HG03432 (cell line): ENCODE data around the gene INPP5A.
"Not testable (repeated sequence)": the region's sequence is repeated elsewhere in the genome, so short reads cannot be mapped to it uniquely, and the experiment has no call there.

Source experiments
- ATAC-seq: cut with Tn5 transposase; IDR thresholded peaks from one replicate; pipeline ENCODE4 v1.9.1; 2021; ENCODE audit warnings: mild to moderate bottlenecking, moderate library complexity; ENCODE audit not compliant: unreplicated experiment

Gene INPP5A

GRCh38 chr10:132503581-132504421 lies 33.8 kb upstream of the INPP5A start:
- no peak for ATAC-seq

- ATAC-seq, result no peak
These were observed 32.9 kb upstream of the INPP5A start for GRCh38 chr10:132504501-132505272.

- ATAC-seq, result not testable (repeated sequence)
These were observed 32.0 kb upstream of the INPP5A start for GRCh38 chr10:132505546-132505945.

GRCh38 chr10:132506711-132507408 lies 30.7 kb upstream of the INPP5A start:
- no peak for ATAC-seq

- ATAC-seq, result no peak
These were observed 30.1 kb upstream of the INPP5A start for GRCh38 chr10:132507409-132507955.

- no peak for ATAC-seq
These were observed 29.6 kb upstream of the INPP5A start for GRCh38 chr10:132507956-132508490.

- ATAC-seq, result no peak
These were observed 28.8 kb upstream of the INPP5A start for GRCh38 chr10:132508581-132509443.

GRCh38 chr10:132509506-132510173 lies 27.9 kb upstream of the INPP5A start:
- no peak for ATAC-seq

GRCh38 chr10:132510174-132510611 lies 27.4 kb upstream of the INPP5A start:
- ATAC-seq, result no peak

GRCh38 chr10:132511121-132512051 lies 26.2 kb upstream of the INPP5A start:
- no peak for ATAC-seq

- ATAC-seq, result no peak
These were observed 25.5 kb upstream of the INPP5A start for GRCh38 chr10:132512052-132512442.

GRCh38 chr10:132512693-132513345 lies 24.8 kb upstream of the INPP5A start:
- ATAC-seq, result no peak

- ATAC-seq, result peak; percentile 56
These were observed 22.6 kb upstream of the INPP5A start for GRCh38 chr10:132514821-132515520.

GRCh38 chr10:132515811-132516726 lies 21.5 kb upstream of the INPP5A start:
- ATAC-seq, result no peak

GRCh38 chr10:132516771-132517725 lies 20.5 kb upstream of the INPP5A start:
- ATAC-seq, result no peak
